Neural crest cell (in vitro differentiated cells): Measurements from ENCODE around the gene MYL11. TPM values are rescaled to one million over a fixed set of nuclear protein-coding genes. Genes with fewer than 3 reads are reported as not detected.

ENCODE experiments used
- DNase-seq: peaks from one replicate; pipeline ENCODE4 v3.0.0; 2021; ENCODE audit warnings: low read depth, mixed read lengths, low spot score
- H3K27ac Mint-ChIP-seq: one replicate; pipeline ENCODE4 v1.8.0; 2021; ENCODE audit warnings: mild to moderate bottlenecking, mixed read lengths; ENCODE audit not compliant: unreplicated experiment
- H3K27me3 Mint-ChIP-seq: 2 replicates; pipeline ENCODE4 v1.8.0; 2021; ENCODE audit warnings: low read depth, mild to moderate bottlenecking, mixed read lengths
- H3K36me3 Mint-ChIP-seq: 2 replicates; pipeline ENCODE4 v1.8.0; 2021; ENCODE audit warnings: low read depth, mild to moderate bottlenecking, mixed read lengths
- H3K4me1 Mint-ChIP-seq: 2 replicates; pipeline ENCODE4 v1.8.0; 2021; ENCODE audit warnings: mixed read lengths
- H3K4me3 Mint-ChIP-seq: one replicate; pipeline ENCODE4 v1.8.0; 2021; ENCODE audit warnings: mild to moderate bottlenecking, mixed read lengths
- H3K9me3 Mint-ChIP-seq: 2 replicates; pipeline ENCODE4 v1.8.0; 2021; ENCODE audit warnings: mixed read lengths
- total RNA-seq: library from RNA; stranded (reverse); gene quantifications from 2 replicates; pipeline ENCODE4 v1.2.1, GENCODE V29; 2021
- TF ChIP-seq, protein P1 (sequence below): fragments of 200-600 bp; sonication (generic); conservative IDR thresholded peaks from 2 replicates; pipeline ENCODE4 v1.5.0; 2021; ENCODE audit warnings: antibody characterized with exemption, mild to moderate bottlenecking

The MYL11 gene
- total RNA-seq, 1 donor from 2014 or later = not detected

DNA sequence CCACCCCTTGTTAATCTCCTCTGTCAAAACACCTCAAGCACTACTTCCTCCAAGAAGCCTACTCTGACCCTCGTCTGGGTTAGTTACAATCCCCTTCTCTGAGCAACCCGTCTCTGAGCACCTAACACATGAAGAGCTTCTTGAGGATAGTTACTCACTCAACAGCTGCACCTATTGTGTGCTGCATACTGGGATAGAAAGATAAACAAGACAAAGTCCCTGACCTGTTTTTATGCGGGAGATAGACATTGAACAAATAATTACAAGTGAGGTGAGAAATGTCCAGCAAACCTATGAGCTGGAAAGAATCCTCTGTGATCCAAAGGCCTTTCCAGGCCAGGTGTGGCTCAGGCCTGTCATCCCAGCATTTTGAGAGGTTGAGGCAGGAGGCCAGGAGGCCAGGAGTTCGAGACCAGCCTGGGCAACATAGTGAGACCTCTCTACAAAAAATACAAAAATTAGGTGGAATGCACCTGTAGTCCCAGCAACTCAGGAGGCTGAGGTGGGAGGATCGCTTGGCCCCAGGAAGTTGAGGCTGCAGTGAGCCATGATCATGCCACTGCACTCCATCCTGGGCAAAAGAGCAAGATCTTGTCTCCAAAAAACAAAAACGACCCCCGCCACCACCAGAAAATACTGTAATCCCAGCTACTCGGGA lies 27.3 kb downstream of the MYL11 start:
- H3K27me3 Mint-ChIP-seq = peaks cover 3% of the 10 kb centered on the region

DNA sequence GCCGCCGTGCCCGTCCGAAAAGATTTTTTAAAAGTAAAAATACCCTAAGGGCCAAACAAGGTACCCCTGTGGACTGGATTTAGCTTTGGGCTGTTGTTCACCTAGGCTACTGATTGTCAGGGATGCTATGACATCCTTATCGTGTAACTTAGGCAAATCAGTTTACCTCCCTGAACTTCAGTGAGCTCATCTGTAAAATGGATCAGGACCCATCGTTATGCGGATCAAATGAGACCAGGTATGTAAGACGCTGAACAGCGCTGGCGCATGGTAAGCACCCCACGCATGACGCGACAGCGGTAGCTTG lies 32.1 kb downstream of the MYL11 start:
- H3K4me1 Mint-ChIP-seq = peaks cover 25% of the 10 kb centered on the region
- no peaks in the 10 kb centered on the region for H3K9me3 Mint-ChIP-seq
- no peaks in the 10 kb centered on the region for H3K27me3 Mint-ChIP-seq
- no peak for DNase-seq
- no peaks in the 10 kb centered on the region for H3K36me3 Mint-ChIP-seq
- peak overlapping the region; percentile 86 for H3K4me3 Mint-ChIP-seq
- peak overlapping the region; percentile 81 for H3K27ac Mint-ChIP-seq
- TF ChIP-seq, protein P1, sequence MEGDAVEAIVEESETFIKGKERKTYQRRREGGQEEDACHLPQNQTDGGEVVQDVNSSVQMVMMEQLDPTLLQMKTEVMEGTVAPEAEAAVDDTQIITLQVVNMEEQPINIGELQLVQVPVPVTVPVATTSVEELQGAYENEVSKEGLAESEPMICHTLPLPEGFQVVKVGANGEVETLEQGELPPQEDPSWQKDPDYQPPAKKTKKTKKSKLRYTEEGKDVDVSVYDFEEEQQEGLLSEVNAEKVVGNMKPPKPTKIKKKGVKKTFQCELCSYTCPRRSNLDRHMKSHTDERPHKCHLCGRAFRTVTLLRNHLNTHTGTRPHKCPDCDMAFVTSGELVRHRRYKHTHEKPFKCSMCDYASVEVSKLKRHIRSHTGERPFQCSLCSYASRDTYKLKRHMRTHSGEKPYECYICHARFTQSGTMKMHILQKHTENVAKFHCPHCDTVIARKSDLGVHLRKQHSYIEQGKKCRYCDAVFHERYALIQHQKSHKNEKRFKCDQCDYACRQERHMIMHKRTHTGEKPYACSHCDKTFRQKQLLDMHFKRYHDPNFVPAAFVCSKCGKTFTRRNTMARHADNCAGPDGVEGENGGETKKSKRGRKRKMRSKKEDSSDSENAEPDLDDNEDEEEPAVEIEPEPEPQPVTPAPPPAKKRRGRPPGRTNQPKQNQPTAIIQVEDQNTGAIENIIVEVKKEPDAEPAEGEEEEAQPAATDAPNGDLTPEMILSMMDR = no peak

More for the DNA sequence above, 27.3 kb downstream of the MYL11 start:
- DNase-seq = no peak
- H3K4me1 Mint-ChIP-seq = peaks cover 32% of the 10 kb centered on the region
- peak overlapping the region; percentile 94 for H3K4me3 Mint-ChIP-seq
- H3K36me3 Mint-ChIP-seq = peaks cover 2% of the 10 kb centered on the region
- TF ChIP-seq, protein P1 = no peak
- no peaks in the 10 kb centered on the region for H3K9me3 Mint-ChIP-seq
- peak overlapping the region; percentile 89 for H3K27ac Mint-ChIP-seq

DNA sequence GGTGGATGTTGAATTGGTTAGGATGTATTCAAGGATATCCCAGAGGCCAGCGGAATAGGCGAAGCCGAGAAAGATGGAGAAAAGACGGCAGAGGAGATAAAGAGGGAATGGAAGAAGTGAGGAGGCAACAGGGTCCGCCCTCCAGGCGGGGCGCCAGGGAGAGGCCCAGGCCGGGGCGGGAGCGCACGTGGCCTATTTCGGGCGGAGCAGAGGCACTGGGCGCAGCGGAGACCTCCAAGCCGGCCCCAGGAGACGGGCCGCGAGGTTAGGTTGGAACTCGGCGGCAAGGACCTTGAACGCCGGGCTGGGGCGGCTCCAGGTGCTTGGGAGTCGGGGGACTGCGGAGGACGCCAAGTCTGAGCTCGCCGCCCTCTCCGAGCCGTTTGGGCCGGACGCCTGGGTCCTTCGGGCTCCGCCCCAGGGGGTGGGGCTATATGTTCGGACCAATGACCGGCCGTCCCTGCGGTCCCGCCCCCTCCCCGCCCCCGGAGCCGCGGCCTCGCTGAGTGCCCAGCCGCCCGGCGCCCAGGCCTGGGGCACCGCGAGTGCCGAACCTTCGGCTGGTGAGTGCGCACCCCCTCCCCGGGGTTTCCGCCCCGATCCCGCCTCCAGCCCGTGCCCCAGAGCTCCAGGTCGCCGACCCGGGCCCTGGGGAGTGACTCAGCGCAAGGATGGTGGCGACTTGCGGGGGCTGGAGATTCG lies 32.7 kb downstream of the MYL11 start, which contains the start of gene ZNF771:
Gene ZNF771 (plus strand): TSS at position 505 of the 702 bp plus-strand sequence. CDS start 448 bp downstream, outside the sequence.
- TF ChIP-seq, protein P1 = peak; percentile 26
- Mint-ChIP-seq H3K9me3 (no peaks in the 10 kb centered on the region), H3K36me3 (no peaks in the 10 kb centered on the region), H3K27ac (peak within 1 kb of the TSS; percentile 81), H3K27me3 (no peaks in the 10 kb centered on the region), H3K4me1 (peaks cover 28% of the 10 kb centered on the region), H3K4me3 (peak within 1 kb of the TSS; percentile 88)
- peak; percentile 79 for DNase-seq

DNA sequence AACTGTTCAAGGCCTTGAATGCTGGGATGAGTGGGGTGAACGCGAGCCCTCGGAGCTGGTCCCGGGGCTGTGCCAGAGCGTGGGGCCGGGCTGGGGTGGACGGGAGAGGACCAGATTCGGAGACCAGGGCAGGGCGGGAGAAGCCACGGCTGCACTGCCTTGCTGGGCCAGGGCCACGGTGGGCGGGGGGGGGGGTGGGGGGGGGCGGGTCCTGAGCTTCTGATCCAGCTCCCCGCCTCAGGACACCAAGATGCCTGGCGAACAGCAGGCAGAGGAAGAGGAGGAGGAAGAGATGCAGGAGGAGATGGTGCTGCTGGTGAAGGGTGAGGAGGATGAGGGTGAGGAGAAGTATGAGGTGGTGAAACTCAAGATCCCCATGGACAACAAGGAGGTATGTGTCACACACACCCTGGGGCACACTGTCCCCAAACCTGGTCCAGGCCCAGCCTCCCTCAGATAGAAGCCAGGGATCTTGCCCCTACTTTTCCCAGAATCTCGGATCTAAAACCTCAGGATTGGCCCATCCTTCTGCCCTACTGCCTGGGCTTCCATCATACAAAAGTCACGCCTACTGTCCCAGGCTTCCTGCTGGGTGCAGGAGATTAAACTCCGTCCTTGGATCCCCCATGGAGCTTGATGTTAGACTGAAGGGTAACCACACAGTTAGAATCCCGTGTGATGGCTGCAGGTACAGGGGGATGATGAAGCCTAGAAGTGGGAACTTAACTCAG lies 33.4 kb downstream of the MYL11 start:
- Mint-ChIP-seq H3K27me3 (no peaks in the 10 kb centered on the region), H3K9me3 (no peaks in the 10 kb centered on the region), H3K36me3 (no peaks in the 10 kb centered on the region), H3K27ac (peak overlapping the region; percentile 35), H3K4me3 (peak overlapping the region; percentile 88), H3K4me1 (peaks cover 28% of the 10 kb centered on the region)
- TF ChIP-seq, protein P1 = no peak
- DNase-seq = no peak

DNA sequence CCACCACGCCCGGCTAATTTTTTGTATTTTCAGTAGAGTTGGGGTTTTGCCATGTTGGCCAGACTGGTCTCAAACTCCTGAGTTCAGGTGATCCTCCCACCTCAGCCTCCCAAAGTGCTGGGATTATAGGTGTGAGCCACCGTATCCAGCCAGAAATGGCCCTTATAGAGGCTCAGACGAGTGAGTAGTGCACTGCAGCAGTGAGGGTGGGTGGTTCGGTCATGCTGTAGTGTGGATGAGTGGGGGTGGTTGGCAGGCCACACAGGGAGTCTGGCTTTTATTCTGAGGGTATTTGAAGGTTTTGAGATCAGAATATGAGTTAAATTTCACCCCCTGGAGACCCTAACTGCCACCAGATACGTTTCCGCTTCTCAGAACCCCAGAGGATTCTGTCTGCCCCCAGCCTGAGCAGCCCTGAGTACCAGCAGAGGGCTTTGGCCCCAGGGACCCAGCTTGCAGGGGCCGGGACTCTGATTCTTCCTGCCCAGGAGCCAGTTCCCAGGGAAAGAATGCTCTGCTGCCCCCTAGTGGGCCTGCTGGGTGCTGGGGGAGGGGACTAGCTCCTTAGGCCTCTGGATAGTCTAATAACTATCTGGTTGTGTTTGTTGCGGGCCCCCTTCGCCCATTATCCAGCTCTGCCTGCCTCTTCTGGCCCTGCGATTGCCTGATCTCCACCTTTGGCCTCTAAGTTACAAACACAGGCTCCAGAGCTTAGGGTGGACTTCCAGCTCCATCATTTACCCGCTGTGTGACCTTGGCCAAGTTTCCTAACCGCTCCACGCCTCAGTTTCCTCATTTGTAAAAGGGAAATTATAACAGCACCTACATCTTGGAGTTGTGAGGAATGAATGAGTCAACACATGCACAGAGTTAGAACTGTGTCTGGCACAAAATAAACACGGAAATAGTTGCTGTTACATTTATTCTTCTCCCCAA lies 34.8 kb downstream of the MYL11 start:
- Mint-ChIP-seq H3K4me1 (peaks cover 28% of the 10 kb centered on the region), H3K36me3 (no peaks in the 10 kb centered on the region), H3K27ac (peak overlapping the region; percentile 35), H3K4me3 (peak overlapping the region; percentile 88), H3K9me3 (no peaks in the 10 kb centered on the region), H3K27me3 (no peaks in the 10 kb centered on the region)
- TF ChIP-seq, protein P1 = peak; percentile 96
- DNase-seq = peak; percentile 99
